ENCODE measurements around the gene ALDH3B1. TPM values are rescaled to one million over a fixed set of nuclear protein-coding genes. Genes with fewer than 3 reads are reported as not detected.

Gene ALDH3B1
- total and polyA plus RNA-seq, 2 donors (not counting 3 experiments of a cell fraction or from before 2014, with no cell fraction given), result 0.13 to 1.0 TPM

DNA sequence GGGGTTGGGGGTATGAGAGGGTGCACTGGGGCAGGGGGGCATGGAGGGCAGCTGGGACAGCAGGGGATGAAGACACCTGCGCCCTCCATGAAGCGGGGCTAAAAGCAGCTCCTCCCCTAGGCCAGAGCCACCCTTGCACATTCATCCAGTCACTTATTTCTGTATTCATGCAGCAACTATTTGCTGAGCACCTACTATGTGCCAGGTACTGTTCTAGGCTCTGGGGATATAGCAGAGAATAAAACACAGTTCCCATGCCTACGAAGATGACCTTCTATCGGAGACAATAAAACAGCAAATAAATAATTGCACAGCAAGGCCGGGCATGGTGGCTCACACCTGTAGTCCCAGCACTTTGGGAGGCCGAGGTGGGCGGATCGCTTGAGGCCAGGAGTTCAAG lies 5.3 kb downstream of the ALDH3B1 start:
- DNase-seq (ENCODE audit: low read depth, low spot score) (no peak), FAIRE-seq (no peak)
- H3K4me1 ChIP-seq (ENCODE audit: control insufficient read depth, extremely low read depth, insufficient read depth, low read length), result peaks cover 7% of the 10 kb centered on the region
- CTCF ChIA-PET, result no interaction called here
- no peaks in the 10 kb centered on the region for H3K9me1 ChIP-seq (replicated peaks; ENCODE audit: control insufficient read depth, extremely low read depth, insufficient read depth, low read length)
- H3K9me3 ChIP-seq (replicated peaks; ENCODE audit: control insufficient read depth, insufficient read depth, low read length), result no peaks in the 10 kb centered on the region
- H3K4me3 ChIP-seq (replicated peaks in 1 of 3; ENCODE audit: insufficient read depth in 1 of 3, low read depth in 1 of 3, low read length in 3 of 3), result no peak overlapping the region
- no peak overlapping the region for H2AFZ ChIP-seq (ENCODE audit: low read depth, low read length)
- intact Hi-C loops (cut with micrococcal nuclease), result no loop called here
- H3K79me2 ChIP-seq (ENCODE audit: control insufficient read depth, insufficient read depth, low read length), result no peaks in the 10 kb centered on the region
- H4K20me1 ChIP-seq (replicated peaks; ENCODE audit: control insufficient read depth, extremely low read depth, insufficient read depth, low read length), result no peaks in the 10 kb centered on the region
- dilution Hi-C loops (cut with MboI; ENCODE audit: extremely low pct_ligation_motif_present, low sequenced_read_pairs), result no loop called here
- TF ChIP-seq EZH2 (IDR thresholded peaks at IDR 0.05; ENCODE audit: borderline replicate concordance, low read depth, low read length, severe bottlenecking) (no peak), POLR2AphosphoS5 (IDR thresholded peaks at IDR 0.05; ENCODE audit: insufficient read depth, low read depth, low read length) (no peak), FOS (IDR thresholded peaks at IDR 0.05; ENCODE audit: borderline replicate concordance, insufficient read depth, low read length) (no peak), JUN (IDR thresholded peaks at IDR 0.05; ENCODE audit: borderline replicate concordance, insufficient read depth, insufficient read length, low read depth) (no peak), POLR2A (IDR thresholded peaks at IDR 0.05; ENCODE audit: low read depth, low read length) (no peak), GATA2 (IDR thresholded peaks at IDR 0.05; ENCODE audit: insufficient read depth, insufficient read length, low read depth, low read length) (no peak), MYC (IDR thresholded peaks at IDR 0.05; ENCODE audit: low read depth, low read length) (no peak)
- TF ChIP-seq, protein P1, sequence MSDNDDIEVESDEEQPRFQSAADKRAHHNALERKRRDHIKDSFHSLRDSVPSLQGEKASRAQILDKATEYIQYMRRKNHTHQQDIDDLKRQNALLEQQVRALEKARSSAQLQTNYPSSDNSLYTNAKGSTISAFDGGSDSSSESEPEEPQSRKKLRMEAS (IDR thresholded peaks at IDR 0.05; ENCODE audit: insufficient read depth, insufficient read length), result no peak
- TF ChIP-seq, protein P2, sequence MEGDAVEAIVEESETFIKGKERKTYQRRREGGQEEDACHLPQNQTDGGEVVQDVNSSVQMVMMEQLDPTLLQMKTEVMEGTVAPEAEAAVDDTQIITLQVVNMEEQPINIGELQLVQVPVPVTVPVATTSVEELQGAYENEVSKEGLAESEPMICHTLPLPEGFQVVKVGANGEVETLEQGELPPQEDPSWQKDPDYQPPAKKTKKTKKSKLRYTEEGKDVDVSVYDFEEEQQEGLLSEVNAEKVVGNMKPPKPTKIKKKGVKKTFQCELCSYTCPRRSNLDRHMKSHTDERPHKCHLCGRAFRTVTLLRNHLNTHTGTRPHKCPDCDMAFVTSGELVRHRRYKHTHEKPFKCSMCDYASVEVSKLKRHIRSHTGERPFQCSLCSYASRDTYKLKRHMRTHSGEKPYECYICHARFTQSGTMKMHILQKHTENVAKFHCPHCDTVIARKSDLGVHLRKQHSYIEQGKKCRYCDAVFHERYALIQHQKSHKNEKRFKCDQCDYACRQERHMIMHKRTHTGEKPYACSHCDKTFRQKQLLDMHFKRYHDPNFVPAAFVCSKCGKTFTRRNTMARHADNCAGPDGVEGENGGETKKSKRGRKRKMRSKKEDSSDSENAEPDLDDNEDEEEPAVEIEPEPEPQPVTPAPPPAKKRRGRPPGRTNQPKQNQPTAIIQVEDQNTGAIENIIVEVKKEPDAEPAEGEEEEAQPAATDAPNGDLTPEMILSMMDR (IDR thresholded peaks at IDR 0.05; ENCODE audit: extremely low read depth in 1 of 2, insufficient read depth in 1 of 2, low read depth in 1 of 2, low read length in 2 of 2), result no peak
- POLR2A ChIA-PET, result no interaction called here
- no peaks in the 10 kb centered on the region for H3K36me3 ChIP-seq (ENCODE audit: control insufficient read depth in 2 of 2, extremely low read depth in 1 of 2, insufficient read depth in 2 of 2, low read length in 2 of 2)
- BruUV-seq (replicated peaks), result no TSS peak
- H3K27ac ChIP-seq (ENCODE audit: insufficient read depth, low read depth, low read length), result no peak overlapping the region
- H3K9ac ChIP-seq (replicated peaks; ENCODE audit: extremely low read depth, insufficient read depth, low read length), result no peak overlapping the region
- H3K27me3 ChIP-seq (ENCODE audit: control insufficient read depth in 2 of 2, insufficient read depth in 2 of 2, low read length in 2 of 2), result no peaks in the 10 kb centered on the region
- H3K4me2 ChIP-seq (ENCODE audit: insufficient read depth, low read length), result no peak overlapping the region

Data from endothelial cell of umbilical vein (primary cell).